OCI-LY3 (cell line): ENCODE data around the gene ZNF77.

ENCODE experiments used
- EZH2phosphoT487 ChIP-seq: fragments of 200-600 bp; shearing (Covaris generic); IDR thresholded peaks from 2 replicates; pipeline ENCODE4 v1.6.1; 2018; ENCODE audit warnings: antibody characterized with exemption, mixed run types, low read depth
- TF ChIP-seq, protein P1 (sequence below): fragments of 200-600, 300-600 bp; sonication (generic); IDR thresholded peaks from 2 replicates; pipeline ENCODE4 v1.5.1; 2014; ENCODE audit warnings: antibody characterized with exemption, low read length, low read depth

DNA sequence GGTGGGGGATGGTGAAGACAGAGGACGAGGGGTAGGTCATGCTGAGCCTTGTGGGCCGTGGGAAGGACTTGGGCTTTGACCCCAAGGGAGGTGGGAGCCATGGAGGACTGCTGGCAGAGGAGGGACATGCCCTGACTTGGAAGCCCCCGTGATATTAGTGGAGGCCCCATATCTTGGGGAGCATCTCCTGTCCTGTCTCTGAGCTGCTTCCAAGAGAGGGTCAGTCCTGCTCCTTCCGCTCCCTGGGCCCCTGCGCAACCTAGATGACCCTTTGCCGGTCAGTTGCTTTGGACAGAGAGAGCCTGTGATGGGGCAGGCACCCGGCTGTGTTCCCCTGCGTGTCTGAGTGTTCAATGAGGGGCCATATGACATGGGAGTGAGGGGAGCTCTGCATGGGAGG lies 37.8 kb upstream of the ZNF77 start:
- TF ChIP-seq, protein P1, sequence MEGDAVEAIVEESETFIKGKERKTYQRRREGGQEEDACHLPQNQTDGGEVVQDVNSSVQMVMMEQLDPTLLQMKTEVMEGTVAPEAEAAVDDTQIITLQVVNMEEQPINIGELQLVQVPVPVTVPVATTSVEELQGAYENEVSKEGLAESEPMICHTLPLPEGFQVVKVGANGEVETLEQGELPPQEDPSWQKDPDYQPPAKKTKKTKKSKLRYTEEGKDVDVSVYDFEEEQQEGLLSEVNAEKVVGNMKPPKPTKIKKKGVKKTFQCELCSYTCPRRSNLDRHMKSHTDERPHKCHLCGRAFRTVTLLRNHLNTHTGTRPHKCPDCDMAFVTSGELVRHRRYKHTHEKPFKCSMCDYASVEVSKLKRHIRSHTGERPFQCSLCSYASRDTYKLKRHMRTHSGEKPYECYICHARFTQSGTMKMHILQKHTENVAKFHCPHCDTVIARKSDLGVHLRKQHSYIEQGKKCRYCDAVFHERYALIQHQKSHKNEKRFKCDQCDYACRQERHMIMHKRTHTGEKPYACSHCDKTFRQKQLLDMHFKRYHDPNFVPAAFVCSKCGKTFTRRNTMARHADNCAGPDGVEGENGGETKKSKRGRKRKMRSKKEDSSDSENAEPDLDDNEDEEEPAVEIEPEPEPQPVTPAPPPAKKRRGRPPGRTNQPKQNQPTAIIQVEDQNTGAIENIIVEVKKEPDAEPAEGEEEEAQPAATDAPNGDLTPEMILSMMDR = no peak
- no peak for TF ChIP-seq EZH2phosphoT487
